HEK293 (cell line): ENCODE measurements around the gene DAO.

ENCODE experiments used
- CTCF ChIA-PET: fragments of 350-600 bp; formaldehyde crosslinking; extraction: SDS; loops from one replicate; lab custom pipeline; 2021; ENCODE audit warnings: antibody characterized with exemption; lab: Yijun Ruan, JAX
- POLR2A ChIA-PET: fragments of 300-600 bp; formaldehyde crosslinking; extraction: SDS; loops from one replicate; lab custom pipeline; 2020; ENCODE audit warnings: antibody characterized with exemption, inconsistent platforms; lab: Yijun Ruan, JAX
- H3K27ac ChIP-seq: fragments of 200-500 bp; sonication (Bioruptor generic); 2 replicates; pipeline ENCODE4 v1.5.1; 2014; ENCODE audit warnings: low read depth, low read length, control low read depth, inconsistent platforms; ENCODE audit errors: extremely low read depth
- H3K36me3 ChIP-seq, 2 experiments: fragments of 200-500 bp in 1 of 2; sonication (Bioruptor generic) in 1 of 2; 1 replicate in 1 of 2; 2 replicates in 1 of 2; pipeline ENCODE4 v1.5.1; 2014 to 2017; ENCODE audit warnings: inconsistent platforms in 2 of 2, low read length in 2 of 2; ENCODE audit not compliant: control insufficient read depth in 2 of 2, insufficient read depth in 1 of 2
- H3K4me1 ChIP-seq: fragments of 200-500 bp; sonication (Bioruptor generic); 2 replicates; pipeline ENCODE4 v1.5.1; 2014; ENCODE audit warnings: mild to moderate bottlenecking, low read length, inconsistent platforms; ENCODE audit not compliant: control insufficient read depth, insufficient read depth
- H3K4me3 ChIP-seq: 2 replicates; pipeline ENCODE4 v1.5.1; 2011; ENCODE audit warnings: low read depth, mild to moderate bottlenecking, control low read depth, low read length, moderate library complexity
- H3K9me3 ChIP-seq: fragments of 200-500 bp; sonication (Bioruptor generic); 2 replicates; pipeline ENCODE4 v1.5.1; 2014; ENCODE audit warnings: low read depth, low read length, inconsistent platforms; ENCODE audit not compliant: control insufficient read depth, insufficient read depth
- BCL11A ChIP-seq: fragments of 450-650 bp; formaldehyde crosslinking; IDR thresholded peaks from 2 replicates; pipeline ENCODE4 v1.5.1; 2016; ENCODE audit warnings: low read depth, missing biosample characterization, missing genetic modification characterization
- GLIS2 ChIP-seq: fragments of 450-650 bp; formaldehyde crosslinking; IDR thresholded peaks from 2 replicates; pipeline ENCODE4 v1.5.1; 2016; ENCODE audit warnings: missing biosample characterization, missing genetic modification characterization
- KLF16 ChIP-seq: fragments of 450-650 bp; formaldehyde crosslinking; IDR thresholded peaks from 2 replicates; pipeline ENCODE4 v1.5.1; 2017; ENCODE audit warnings: missing biosample characterization, missing genetic modification characterization
- RBAK ChIP-seq: fragments of 450-650 bp; formaldehyde crosslinking; IDR thresholded peaks from 2 replicates; pipeline ENCODE4 v1.5.1; 2016; ENCODE audit warnings: missing biosample characterization, missing genetic modification characterization
- SALL2 ChIP-seq: fragments of 450-650 bp; formaldehyde crosslinking; IDR thresholded peaks from 2 replicates; pipeline ENCODE4 v1.5.0; 2017; ENCODE audit warnings: missing biosample characterization, mild to moderate bottlenecking, missing genetic modification characterization, borderline replicate concordance
- ZFP3 ChIP-seq: fragments of 450-650 bp; formaldehyde crosslinking; IDR thresholded peaks from 2 replicates; pipeline ENCODE4 v1.5.1; 2016; ENCODE audit warnings: low read depth, missing biosample characterization, missing genetic modification characterization
- ZFP69B ChIP-seq: fragments of 450-650 bp; formaldehyde crosslinking; IDR thresholded peaks from 2 replicates; pipeline ENCODE4 v1.5.1; 2016; ENCODE audit warnings: missing biosample characterization, missing genetic modification characterization
- ZNF10 ChIP-seq: fragments of 450-650 bp; formaldehyde crosslinking; IDR thresholded peaks from 2 replicates; pipeline ENCODE4 v1.5.1; 2017; ENCODE audit warnings: missing biosample characterization, missing genetic modification characterization
- ZNF132 ChIP-seq: fragments of 450-650 bp; formaldehyde crosslinking; IDR thresholded peaks from 2 replicates; pipeline ENCODE4 v1.5.1; 2017; ENCODE audit warnings: missing biosample characterization, missing genetic modification characterization, borderline replicate concordance
- ZNF16 ChIP-seq: fragments of 450-650 bp; formaldehyde crosslinking; IDR thresholded peaks from 2 replicates; pipeline ENCODE4 v1.5.1; 2016; ENCODE audit warnings: low read depth, missing biosample characterization, missing genetic modification characterization
- ZNF223 ChIP-seq: fragments of 450-650 bp; formaldehyde crosslinking; IDR thresholded peaks from 2 replicates; pipeline ENCODE4 v1.5.1; 2016; ENCODE audit warnings: missing biosample characterization, missing genetic modification characterization
- ZNF274 ChIP-seq, 2 experiments: fragments of 200-500 bp in 1 of 2; fragments of 450-650 bp in 1 of 2; sonication (Bioruptor generic) in 1 of 2; formaldehyde crosslinking in 1 of 2; IDR thresholded peaks; 2 replicates each; pipeline versions ENCODE4 v1.5.1 to v1.6.1; 2014 to 2016; ENCODE audit warnings: borderline replicate concordance in 1 of 2, inconsistent platforms in 1 of 2, low read length in 1 of 2, missing biosample characterization in 1 of 2, missing genetic modification characterization in 1 of 2
- ZNF292 ChIP-seq: fragments of 450-650 bp; formaldehyde crosslinking; IDR thresholded peaks from 2 replicates; pipeline ENCODE4 v1.5.1; 2016; ENCODE audit warnings: low read depth, missing biosample characterization, missing genetic modification characterization, borderline replicate concordance
- ZNF311 ChIP-seq: fragments of 450-650 bp; formaldehyde crosslinking; IDR thresholded peaks from 2 replicates; pipeline ENCODE4 v1.5.1; 2017; ENCODE audit warnings: missing biosample characterization, missing genetic modification characterization, borderline replicate concordance
- ZNF423 ChIP-seq: fragments of 450-650 bp; formaldehyde crosslinking; IDR thresholded peaks from 2 replicates; pipeline ENCODE4 v1.5.1; 2016; ENCODE audit warnings: missing biosample characterization, missing genetic modification characterization
- ZNF529 ChIP-seq: fragments of 450-650 bp; formaldehyde crosslinking; IDR thresholded peaks from 2 replicates; pipeline ENCODE4 v1.5.1; 2017; ENCODE audit warnings: missing genetic modification characterization, missing biosample characterization; ENCODE audit not compliant: insufficient replicate concordance
- ZNF544 ChIP-seq: fragments of 450-650 bp; formaldehyde crosslinking; IDR thresholded peaks from 2 replicates; pipeline ENCODE4 v1.5.0; 2017; ENCODE audit warnings: missing biosample characterization, missing genetic modification characterization
- ZNF555 ChIP-seq: fragments of 450-650 bp; formaldehyde crosslinking; conservative IDR thresholded peaks from 2 replicates; pipeline ENCODE4 v1.5.1; 2017; ENCODE audit warnings: missing biosample characterization, mild to moderate bottlenecking, missing genetic modification characterization, inconsistent platforms
- ZNF629 ChIP-seq: fragments of 450-650 bp; formaldehyde crosslinking; IDR thresholded peaks from 2 replicates; pipeline ENCODE4 v1.5.1; 2017; ENCODE audit warnings: missing biosample characterization, missing genetic modification characterization
- ZNF677 ChIP-seq: fragments of 450-650 bp; IDR thresholded peaks from 2 replicates; pipeline ENCODE4 v1.5.0; 2018; ENCODE audit warnings: missing biosample characterization, mild to moderate bottlenecking, missing genetic modification characterization, moderate library complexity
- ZNF747 ChIP-seq: fragments of 450-650 bp; formaldehyde crosslinking; IDR thresholded peaks from 2 replicates; pipeline ENCODE4 v1.5.1; 2016; ENCODE audit warnings: missing biosample characterization, missing genetic modification characterization
- ZNF791 ChIP-seq: fragments of 450-650 bp; formaldehyde crosslinking; IDR thresholded peaks from 2 replicates; pipeline ENCODE4 v1.5.1; 2016; ENCODE audit warnings: missing biosample characterization, missing genetic modification characterization
- ZNF843 ChIP-seq: fragments of 450-650 bp; formaldehyde crosslinking; IDR thresholded peaks from 2 replicates; pipeline ENCODE4 v1.5.1; 2016; ENCODE audit warnings: missing biosample characterization, missing genetic modification characterization
- TF ChIP-seq, protein P1 (sequence below): fragments of 450-650 bp; formaldehyde crosslinking; IDR thresholded peaks from 2 replicates; pipeline ENCODE4 v1.5.1; 2016; ENCODE audit warnings: missing biosample characterization, missing genetic modification characterization
- TF ChIP-seq, protein P2 (sequence below): fragments of 450-650 bp; formaldehyde crosslinking; IDR thresholded peaks from 2 replicates; pipeline ENCODE4 v1.5.1; 2016; ENCODE audit warnings: missing biosample characterization, missing genetic modification characterization
- TF ChIP-seq, protein P3 (sequence below): fragments of 450-650 bp; IDR thresholded peaks from 2 replicates; pipeline ENCODE4 v1.5.1; 2018; ENCODE audit warnings: missing biosample characterization, missing genetic modification characterization
- TF ChIP-seq, protein P4 (sequence below): fragments of 450-650 bp; formaldehyde crosslinking; IDR thresholded peaks from 2 replicates; pipeline ENCODE4 v1.5.1; 2016; ENCODE audit warnings: missing biosample characterization, missing genetic modification characterization
- TF ChIP-seq, protein P5 (sequence below): fragments of 450-650 bp; formaldehyde crosslinking; IDR thresholded peaks from 2 replicates; pipeline ENCODE4 v1.5.1; 2016; ENCODE audit warnings: missing biosample characterization, missing genetic modification characterization

Gene DAO

DNA sequence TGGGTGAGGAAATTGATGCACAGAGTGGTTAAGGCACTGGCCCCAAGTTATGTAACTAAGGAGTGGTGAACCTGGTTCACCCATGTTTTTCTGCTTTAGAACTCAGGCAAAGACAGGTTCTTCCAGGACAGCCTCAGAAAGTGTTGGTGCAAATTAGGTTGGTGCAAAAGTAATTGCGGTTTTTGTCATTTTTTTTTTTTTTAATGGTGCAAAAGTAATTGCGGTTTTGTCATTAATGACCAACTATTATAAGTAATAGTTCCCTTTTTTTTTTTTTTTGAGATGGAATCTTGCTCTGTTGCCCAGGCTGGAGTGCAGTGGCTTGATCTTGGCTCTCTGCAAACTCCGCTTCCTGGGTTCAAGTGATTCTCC is 17.3 kb upstream of the DAO start:
- Histone ChIP-seq H3K9me3 (no peaks in the 10 kb centered on the region), H3K27ac (no peak overlapping the region), H3K4me3 (no peak overlapping the region), H3K4me1 (no peaks in the 10 kb centered on the region), H3K36me3 (no peaks in the 10 kb centered on the region)
- POLR2A ChIA-PET: no interaction called here
- CTCF ChIA-PET: no interaction called here
- TF ChIP-seq SALL2 (tag by site-specific recombination): no peak
- TF ChIP-seq ZNF677 (tag by site-specific recombination): no peak
- TF ChIP-seq, protein P1, sequence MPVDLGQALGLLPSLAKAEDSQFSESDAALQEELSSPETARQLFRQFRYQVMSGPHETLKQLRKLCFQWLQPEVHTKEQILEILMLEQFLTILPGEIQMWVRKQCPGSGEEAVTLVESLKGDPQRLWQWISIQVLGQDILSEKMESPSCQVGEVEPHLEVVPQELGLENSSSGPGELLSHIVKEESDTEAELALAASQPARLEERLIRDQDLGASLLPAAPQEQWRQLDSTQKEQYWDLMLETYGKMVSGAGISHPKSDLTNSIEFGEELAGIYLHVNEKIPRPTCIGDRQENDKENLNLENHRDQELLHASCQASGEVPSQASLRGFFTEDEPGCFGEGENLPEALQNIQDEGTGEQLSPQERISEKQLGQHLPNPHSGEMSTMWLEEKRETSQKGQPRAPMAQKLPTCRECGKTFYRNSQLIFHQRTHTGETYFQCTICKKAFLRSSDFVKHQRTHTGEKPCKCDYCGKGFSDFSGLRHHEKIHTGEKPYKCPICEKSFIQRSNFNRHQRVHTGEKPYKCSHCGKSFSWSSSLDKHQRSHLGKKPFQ: no peak
- no peak for TF ChIP-seq ZNF423 (tag by site-specific recombination)
- TF ChIP-seq, protein P2, sequence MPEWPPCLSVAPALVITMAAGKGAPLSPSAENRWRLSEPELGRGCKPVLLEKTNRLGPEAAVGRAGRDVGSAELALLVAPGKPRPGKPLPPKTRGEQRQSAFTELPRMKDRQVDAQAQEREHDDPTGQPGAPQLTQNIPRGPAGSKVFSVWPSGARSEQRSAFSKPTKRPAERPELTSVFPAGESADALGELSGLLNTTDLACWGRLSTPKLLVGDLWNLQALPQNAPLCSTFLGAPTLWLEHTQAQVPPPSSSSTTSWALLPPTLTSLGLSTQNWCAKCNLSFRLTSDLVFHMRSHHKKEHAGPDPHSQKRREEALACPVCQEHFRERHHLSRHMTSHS: no peak
- no peak for TF ChIP-seq KLF16 (tag by site-specific recombination)
- no peak for TF ChIP-seq ZNF10
- TF ChIP-seq ZNF529 (tag by site-specific recombination): no peak
- no peak for TF ChIP-seq BCL11A (tag by site-specific recombination)
- no peak for TF ChIP-seq ZNF544 (tag by site-specific recombination)
- TF ChIP-seq, protein P3, sequence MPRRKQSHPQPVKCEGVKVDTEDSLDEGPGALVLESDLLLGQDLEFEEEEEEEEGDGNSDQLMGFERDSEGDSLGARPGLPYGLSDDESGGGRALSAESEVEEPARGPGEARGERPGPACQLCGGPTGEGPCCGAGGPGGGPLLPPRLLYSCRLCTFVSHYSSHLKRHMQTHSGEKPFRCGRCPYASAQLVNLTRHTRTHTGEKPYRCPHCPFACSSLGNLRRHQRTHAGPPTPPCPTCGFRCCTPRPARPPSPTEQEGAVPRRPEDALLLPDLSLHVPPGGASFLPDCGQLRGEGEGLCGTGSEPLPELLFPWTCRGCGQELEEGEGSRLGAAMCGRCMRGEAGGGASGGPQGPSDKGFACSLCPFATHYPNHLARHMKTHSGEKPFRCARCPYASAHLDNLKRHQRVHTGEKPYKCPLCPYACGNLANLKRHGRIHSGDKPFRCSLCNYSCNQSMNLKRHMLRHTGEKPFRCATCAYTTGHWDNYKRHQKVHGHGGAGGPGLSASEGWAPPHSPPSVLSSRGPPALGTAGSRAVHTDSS: no peak
- TF ChIP-seq ZNF274 (IDR thresholded peaks at IDR 0.05; ENCODE audit: low read length): no peak
- TF ChIP-seq ZNF274 (tag by site-specific recombination; IDR thresholded peaks at IDR 0.05; ENCODE audit: borderline replicate concordance): no peak
- no peak for TF ChIP-seq ZNF629 (tag by site-specific recombination)

DNA sequence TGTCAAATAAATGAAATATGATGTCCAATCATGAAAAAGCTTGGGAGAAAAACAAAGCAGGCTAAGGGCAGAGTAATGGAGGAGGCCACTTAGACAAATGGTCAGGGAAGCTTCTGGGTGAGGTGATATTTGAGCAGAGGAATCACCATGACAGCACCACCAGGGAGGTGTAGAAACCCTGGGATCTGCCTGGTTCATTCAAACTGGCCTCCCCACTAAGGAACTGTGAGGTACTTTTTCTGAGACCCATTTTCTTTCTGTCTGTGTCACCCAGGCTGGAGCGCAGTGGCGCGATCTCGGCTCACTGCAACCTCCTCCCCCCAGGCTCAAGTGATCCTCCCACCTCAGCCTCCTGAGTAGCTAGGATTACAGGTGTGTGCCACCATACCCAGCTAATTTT is 14.7 kb upstream of the DAO start:
- no peaks in the 10 kb centered on the region for H3K36me3 ChIP-seq
- POLR2A ChIA-PET: no interaction called here
- CTCF ChIA-PET: interaction anchor here (1.1 kb wide), 1 partner anchor 19 kb away, joined by 5 read pairs; no protein-coding TSS in a partner anchor
- no peak overlapping the region for H3K4me3 ChIP-seq
- no peaks in the 10 kb centered on the region for H3K4me1 ChIP-seq
- TF ChIP-seq GLIS2 (tag by site-specific recombination) (no peak), ZNF791 (no peak), ZNF311 (no peak), ZNF747 (no peak), ZNF132 (tag by site-specific recombination) (no peak), ZNF223 (no peak), ZNF843 (tag by site-specific recombination) (no peak), ZNF555 (no peak), ZFP3 (no peak), ZNF16 (tag by site-specific recombination) (no peak), RBAK (tag by site-specific recombination) (no peak), ZNF292 (tag by site-specific recombination) (no peak), ZFP69B (tag by site-specific recombination) (no peak)
- TF ChIP-seq, protein P4, sequence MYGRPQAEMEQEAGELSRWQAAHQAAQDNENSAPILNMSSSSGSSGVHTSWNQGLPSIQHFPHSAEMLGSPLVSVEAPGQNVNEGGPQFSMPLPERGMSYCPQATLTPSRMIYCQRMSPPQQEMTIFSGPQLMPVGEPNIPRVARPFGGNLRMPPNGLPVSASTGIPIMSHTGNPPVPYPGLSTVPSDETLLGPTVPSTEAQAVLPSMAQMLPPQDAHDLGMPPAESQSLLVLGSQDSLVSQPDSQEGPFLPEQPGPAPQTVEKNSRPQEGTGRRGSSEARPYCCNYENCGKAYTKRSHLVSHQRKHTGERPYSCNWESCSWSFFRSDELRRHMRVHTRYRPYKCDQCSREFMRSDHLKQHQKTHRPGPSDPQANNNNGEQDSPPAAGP: no peak
- TF ChIP-seq, protein P5, sequence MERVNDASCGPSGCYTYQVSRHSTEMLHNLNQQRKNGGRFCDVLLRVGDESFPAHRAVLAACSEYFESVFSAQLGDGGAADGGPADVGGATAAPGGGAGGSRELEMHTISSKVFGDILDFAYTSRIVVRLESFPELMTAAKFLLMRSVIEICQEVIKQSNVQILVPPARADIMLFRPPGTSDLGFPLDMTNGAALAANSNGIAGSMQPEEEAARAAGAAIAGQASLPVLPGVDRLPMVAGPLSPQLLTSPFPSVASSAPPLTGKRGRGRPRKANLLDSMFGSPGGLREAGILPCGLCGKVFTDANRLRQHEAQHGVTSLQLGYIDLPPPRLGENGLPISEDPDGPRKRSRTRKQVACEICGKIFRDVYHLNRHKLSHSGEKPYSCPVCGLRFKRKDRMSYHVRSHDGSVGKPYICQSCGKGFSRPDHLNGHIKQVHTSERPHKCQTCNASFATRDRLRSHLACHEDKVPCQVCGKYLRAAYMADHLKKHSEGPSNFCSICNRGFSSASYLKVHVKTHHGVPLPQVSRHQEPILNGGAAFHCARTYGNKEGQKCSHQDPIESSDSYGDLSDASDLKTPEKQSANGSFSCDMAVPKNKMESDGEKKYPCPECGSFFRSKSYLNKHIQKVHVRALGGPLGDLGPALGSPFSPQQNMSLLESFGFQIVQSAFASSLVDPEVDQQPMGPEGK: no peak
- TF ChIP-seq, protein P3: no peak
- no peak overlapping the region for H3K27ac ChIP-seq
- H3K9me3 ChIP-seq: no peaks in the 10 kb centered on the region
